NCI-H1417 treated with DMSO at 0.1 percent for 48 hours (cell line): ENCODE results near the gene AIFM3.
"Not testable (repeated sequence)": the region's sequence is repeated elsewhere in the genome, so short reads cannot be mapped to it uniquely, and the experiment has no call there.

ENCODE experiments used
- DNase-seq: peaks from one replicate; lab custom pipeline; 2025; lab: John Stamatoyannopoulos, UW

AIFM3 gene, protein sequence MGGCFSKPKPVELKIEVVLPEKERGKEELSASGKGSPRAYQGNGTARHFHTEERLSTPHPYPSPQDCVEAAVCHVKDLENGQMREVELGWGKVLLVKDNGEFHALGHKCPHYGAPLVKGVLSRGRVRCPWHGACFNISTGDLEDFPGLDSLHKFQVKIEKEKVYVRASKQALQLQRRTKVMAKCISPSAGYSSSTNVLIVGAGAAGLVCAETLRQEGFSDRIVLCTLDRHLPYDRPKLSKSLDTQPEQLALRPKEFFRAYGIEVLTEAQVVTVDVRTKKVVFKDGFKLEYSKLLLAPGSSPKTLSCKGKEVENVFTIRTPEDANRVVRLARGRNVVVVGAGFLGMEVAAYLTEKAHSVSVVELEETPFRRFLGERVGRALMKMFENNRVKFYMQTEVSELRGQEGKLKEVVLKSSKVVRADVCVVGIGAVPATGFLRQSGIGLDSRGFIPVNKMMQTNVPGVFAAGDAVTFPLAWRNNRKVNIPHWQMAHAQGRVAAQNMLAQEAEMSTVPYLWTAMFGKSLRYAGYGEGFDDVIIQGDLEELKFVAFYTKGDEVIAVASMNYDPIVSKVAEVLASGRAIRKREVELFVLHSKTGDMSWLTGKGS

DNA sequence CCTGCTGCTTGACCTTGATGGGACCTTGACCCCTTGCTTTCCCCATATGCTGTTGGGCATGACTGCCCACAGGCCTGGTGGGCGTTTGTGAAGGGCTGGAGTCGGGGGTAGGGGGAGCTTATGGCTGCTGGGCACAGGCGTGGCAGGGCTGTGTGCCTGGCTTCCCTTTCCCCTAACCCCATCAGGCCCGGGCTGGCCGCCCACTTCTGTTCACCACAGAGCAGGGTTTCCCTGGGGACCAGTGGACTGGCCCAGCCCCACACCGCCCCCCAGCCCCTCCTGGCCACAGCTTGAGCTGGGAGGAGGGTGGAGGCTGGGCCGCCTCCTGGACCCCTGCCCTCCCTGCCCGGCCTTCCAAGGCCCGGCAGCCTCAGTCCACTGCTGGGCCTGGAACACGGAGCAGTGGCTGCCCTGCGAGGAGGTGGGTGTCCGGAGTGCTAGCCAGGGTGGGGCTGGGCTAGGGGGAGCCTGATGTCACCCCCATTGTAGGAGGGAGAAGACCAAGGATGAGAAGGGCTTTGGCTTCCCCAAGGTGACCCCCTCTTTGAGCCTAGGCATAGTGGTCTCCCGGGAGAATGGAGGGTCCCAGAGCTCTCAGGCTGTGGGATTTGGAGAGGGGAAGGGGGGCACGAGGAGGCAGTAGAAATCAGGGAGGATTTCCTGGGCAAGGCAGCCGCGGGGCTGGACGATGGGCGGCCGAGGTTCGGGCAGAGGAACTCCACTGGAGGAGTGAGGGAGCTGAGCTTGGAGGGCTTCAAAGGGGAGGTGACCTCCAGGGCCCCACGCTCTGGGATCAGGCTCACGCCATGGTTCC lies at the start of gene AIFM3:
Gene AIFM3 (plus strand): TSS at position 373 of the 814 bp plus-strand sequence. CDS start 690 bp downstream, outside the sequence.
- DNase-seq = no peak

DNA sequence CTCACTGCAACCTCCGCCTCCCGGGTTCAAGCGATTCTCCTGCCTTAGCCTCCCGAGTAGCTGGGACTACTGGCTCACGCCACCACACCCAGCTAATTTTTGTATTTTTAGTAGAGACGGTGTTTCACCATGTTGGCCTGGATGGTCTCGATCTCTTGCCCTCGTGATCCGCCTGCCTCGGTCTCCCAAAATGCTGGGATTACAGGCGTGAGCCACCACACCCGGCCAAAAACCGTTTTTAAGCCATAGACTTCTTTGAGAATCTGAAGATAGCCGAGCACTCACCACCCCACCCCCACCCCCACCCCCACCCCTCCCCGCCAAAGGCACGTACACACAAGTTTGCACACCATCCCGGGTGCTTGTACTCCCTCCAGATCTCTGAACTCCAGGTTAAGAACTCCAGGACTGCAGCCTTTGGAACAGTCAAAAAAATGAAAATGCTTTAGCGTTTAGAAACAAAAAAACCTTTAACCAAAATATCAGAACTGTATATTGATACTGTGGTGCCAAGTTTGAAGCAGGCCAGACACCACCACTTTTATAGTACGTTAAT lies 48.3 kb upstream of the AIFM3 start:
- DNase-seq = no peak

DNA sequence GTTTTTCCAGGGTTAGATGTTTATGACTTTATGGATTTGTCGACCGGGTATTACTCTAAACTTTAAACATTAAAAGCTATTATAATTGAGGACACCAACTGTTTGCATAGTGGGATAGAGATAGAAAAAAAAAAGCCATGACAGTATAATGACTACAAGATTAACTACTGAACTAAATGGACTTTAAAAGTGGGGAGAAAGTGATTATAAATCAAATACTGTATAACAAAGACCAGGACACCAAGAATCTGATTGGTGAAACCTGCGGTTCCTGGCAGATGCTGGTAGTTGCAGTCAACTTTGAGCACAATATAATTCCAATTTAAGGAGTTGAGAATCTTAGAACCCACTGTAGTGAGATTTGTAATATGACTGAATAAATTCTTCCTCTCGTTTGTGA lies 47.3 kb upstream of the AIFM3 start:
- no peak for DNase-seq

DNA sequence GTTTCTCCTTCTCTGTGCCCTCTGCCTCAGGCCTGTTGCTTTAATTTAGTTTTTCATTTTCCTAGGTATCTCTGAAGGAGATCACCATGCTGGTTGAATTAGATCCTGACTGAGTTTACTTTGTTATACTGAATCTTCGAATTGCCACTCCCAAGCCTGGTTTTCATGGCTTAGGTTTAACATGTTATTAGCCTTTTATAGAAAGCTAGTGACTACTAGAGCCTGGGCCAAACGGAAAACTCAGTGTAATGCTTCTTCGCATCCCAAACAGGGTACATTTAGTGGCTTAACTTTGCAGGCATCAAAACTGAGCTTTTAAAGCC lies 46.2 kb upstream of the AIFM3 start:
- DNase-seq = no peak

DNA sequence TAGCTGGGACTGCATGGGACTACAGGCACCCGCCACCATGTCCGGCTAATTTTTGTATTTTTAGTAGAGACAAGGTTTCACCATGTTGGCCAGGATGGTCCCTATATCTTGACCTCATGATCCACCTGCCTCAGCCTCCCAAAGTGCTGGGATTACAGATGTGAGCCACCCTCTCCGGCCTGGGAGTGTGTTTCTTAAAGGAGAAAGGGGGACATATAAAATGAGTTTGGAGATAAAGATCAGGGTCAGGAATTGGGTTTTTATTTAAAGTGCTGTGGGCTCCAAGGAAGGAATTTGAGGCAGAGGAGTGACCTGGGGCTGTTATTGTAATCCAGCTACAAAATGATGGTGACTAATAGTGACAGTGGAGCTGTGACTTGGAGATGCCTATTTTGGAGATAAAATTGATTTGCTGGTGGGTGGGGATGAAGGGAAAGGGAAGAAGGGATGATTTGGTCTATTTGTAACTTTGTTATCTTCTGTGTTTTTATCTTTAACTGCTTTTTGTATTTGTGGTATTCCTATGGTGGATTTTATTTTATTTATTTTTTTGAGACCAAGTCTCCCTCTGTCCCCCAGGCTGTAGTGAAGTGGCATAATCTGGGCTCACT lies 44.8 kb upstream of the AIFM3 start:
- no peak for DNase-seq

DNA sequence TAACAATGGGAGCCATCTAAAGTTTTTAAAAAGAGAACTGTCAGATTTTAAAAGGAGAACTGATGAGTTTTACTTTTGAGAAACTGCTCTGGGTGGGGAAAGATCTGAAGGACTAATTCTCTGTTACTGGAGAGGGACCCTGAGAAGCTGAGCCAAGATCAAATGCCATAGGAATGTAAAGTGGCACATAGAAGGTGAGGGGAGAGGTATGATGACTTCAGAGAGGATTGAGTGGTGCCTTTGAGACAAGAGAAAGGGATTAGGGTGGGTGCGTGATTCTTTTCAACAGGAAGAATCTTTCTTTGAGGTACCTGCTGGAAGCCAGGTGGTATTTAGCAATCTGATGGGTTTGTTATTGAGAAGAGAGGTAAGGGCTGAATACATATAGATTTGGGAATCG lies 40.8 kb upstream of the AIFM3 start:
- DNase-seq = no peak

DNA sequence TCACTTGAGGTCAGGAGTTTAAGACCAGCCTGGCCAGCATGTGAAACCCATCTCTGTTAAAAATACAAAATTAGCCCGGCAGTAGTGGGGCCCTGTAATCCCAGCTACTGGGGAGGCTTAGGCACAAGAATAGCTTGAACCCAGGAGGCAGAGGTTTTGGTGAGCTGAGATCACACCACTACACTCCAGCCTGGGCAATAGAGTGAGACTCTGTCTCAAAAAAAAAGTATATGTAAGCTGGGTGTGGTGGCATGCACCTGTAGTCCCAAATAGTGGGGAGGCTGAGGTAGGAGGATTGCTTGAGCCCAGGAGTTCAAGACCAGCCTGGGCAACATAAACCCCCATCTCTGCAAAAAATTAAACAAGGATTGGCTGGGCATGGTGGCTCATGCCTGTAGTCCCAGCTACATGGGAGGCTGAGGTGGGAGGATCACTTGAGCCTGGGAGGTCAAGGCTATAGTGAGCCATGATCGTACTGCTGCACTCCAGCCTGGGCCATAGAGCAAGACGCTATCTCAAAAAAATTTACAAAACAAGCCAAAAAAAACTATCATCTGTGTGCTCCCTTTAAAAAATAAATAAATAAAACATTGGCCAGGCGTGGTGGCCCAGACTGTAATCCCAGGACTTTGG lies 39.0 kb upstream of the AIFM3 start:
- DNase-seq = no peak

DNA sequence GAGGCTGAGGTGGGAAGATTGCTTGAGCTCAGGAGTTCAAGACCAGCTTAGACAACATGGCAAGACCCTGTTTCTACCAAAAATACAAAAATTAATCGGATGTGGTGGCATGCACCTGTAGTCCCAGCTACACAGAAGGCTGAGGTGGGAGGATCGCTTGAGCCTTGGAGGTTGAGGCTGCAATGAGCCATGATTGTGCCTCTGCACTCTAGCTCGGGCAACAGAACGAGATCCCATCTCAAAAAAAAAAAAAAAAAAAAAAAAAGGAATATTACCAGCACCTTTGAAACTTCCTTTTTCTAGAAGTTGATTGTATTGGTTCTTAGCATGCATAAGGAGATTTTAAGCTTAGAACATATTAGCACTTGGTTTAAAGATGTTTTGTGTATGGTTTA lies 38.5 kb upstream of the AIFM3 start:
- no peak for DNase-seq

DNA sequence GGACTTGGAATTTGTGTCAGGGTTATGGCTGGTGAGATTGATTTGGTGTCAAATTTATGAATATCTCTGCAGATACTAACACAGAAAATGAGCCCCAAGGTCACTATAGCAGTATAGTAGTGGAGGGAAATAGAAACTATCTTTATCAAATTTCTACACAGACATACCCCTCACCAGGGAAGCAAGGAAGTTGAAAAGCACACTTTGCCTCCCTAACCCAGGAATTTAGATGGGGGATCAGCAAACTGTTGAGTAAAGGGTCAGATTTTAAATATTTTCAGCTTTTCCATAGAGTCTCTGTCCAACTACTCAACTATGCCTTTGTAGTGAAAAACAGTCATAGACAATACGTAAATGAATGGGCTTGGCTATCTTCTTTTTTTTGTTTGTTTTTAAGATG lies 37.1 kb upstream of the AIFM3 start:
- no peak for DNase-seq

DNA sequence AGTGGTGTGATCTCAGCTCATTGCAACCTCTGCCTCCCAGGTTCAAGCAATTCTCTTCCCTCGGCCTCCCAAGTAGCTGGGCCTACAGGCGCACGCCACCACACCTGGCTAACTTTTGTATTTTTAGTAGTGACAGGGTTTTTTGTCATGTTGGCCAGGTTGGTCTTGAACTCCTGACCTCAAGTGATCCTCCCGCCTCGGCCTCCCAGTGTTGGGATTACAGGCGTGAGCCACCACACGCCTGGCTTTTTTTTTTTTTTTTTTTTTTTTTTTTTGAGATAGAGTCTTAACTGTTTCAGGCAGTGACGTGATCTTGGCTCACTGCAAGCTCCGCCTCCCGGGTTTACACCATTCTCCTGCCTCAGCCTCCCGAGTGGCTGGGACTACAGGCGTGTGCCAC lies 36.6 kb upstream of the AIFM3 start:
- not testable (repeated sequence) for DNase-seq

DNA sequence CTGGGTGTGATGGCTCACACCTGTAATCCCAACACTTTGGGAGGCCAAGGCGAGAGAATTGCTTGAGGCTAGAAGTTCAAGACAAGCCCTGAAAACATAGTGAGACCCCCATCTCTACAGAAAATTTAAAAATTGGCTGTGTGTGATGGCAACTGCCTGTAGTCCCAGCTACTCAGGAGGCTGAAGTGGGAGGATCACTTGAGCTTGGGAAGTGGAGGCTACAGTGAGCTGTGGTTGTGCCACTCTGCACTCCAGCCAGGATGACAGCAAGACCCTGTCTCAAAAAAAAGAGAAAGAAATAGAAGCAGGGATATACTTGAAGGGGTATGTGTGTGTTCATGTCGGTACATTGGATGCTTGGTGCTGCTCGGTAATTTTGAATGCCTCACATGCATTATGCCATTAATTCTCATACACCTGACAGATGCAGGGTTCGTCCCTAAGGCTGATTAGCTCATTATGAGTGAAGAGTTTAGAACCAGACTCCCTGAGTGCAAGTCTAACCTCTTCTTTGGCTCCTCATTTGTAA lies 35.9 kb upstream of the AIFM3 start:
- no peak for DNase-seq

DNA sequence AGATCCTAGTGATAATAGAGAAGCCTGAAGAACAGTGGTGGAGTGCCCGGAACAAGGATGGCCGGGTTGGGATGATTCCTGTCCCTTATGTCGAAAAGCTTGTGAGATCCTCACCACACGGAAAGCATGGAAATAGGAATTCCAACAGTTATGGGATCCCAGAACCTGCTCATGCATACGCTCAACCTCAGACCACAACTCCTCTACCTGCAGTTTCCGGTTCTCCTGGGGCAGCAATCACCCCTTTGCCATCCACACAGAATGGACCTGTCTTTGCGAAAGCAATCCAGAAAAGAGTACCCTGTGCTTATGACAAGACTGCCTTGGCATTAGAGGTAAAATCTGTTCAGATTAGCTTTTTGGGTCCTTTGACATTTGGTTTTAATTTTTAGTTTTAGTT lies 33.1 kb upstream of the AIFM3 start:
- DNase-seq = no peak

DNA sequence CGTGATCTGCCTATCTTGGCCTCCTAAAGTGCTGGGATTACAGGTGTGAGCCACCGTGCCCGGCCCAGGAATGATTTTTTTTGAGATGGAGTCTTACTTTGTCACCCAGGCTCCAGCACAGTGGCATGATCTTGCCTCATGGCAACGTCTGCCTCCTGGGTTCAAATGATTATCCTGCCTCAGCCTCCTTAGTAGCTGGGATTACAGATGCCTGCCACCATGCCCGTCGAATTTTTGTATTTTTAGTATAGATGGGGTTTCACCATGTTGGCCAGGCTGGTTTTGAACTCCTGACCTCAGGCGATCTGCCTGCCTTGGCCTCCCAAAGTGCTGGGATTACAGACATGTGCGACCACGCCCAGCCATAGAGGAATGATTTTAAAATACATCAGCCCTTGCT lies 32.0 kb upstream of the AIFM3 start:
- DNase-seq = not testable (repeated sequence)

DNA sequence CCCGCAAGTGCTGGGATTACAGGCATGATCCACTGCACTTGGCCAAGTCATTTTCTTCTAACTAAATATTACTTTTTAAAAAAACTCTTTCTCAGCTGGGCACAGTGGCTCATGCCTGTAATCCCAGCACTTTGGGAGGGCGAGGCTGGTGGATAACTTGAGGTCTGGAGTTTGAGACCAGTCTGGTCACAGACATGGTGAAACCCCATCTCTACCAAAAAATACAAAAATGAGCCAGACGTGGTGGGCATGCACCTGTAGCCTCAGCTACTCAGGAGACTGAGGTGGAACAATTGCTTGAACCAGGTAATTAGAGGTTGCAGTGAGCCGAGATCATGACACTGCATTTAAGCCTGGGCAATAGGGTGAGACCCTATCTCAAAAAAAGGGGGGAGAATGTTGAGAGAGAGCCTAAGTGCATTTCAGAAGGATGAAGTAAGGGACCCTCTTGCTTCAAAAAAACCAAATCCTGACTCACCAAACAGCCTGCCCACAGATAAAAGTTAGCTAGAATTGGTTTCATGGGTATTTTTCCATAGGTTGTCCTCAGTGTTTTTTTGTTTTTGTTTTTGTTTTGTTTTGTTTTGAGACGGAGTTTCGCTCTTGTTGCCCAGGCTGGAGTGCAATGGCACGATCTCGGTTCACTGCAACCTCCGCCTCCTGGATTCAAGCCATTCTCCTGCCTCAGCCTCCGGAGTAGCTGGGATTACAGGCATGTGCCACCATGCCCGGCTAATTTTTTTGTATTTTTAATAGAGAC lies 31.1 kb upstream of the AIFM3 start:
- DNase-seq = not testable (repeated sequence)

DNA sequence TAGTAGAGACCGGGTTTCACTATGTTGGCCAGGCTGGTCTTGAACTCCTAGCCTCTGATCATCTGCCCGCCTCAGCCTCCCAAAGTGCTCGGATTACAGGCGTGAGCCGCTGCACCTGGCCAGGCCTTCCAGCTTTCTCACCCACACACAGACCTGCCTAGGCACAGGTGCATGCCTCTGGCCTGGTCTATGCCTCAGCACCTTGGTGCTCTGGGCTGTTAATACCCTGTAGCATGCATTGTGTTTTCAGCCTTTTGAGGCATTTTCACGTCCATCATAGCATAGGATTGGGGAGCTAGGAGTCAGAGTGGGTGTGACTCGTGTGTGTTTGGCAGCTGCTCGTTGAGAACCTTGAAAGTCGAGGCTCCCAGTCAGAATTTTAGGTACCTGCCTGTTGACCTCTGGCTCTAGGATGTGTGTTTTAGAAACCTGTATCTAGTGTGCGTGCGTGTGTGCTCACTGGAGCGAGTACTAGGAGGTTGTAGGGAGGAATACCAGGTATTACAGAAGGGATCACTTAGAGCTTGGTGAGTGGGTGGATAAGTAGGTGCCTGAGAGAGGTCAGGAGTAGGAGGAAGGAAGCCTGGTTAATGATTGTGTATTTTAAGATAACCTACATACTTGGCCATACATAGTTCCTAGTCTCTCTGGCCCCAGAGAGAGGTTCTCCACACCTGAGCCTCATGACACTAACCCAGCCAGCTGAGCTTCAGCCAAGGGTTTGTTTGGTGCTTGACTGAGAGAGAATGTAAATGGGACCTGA lies 29.8 kb upstream of the AIFM3 start:
- no peak for DNase-seq

DNA sequence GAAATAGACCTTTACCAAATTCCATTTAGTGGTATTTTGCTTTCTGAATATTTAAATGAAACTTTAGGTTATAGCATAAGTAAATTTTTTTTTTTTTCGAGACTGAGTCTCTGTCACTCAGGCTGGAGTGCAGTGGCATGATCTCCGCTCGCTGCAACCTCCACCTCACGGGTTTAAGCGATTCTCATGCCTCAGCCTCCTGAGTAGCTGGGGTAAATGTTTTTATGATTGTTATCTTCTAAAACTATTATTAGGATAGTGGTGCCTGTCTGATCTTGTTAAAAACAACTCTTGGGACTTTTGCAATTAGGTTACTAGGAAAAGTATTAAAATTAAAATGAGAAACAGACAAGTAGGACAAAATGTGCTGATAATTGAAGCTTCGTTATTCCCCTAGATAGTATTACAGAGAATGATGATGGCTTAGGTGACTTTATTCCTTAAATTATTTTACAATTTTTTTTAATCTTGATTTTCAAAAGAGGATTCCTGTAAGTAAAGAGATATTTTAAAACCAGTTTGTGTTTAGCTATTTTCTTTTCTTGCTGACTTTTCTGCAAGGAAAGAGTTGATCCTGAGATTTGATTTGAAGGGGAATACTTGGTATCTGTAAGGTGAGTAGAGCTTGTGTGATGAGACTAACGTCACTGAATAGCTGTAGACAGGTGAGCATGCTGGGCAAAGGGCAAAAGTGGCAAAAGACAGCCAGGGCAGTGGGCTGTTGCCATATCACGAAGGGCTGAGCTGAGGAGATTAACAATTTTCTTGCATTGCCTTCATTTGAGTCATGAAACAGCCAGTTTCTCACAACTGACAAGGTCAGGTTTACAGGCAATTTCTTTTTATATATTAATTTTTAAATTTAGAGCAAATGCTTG lies 29.0 kb upstream of the AIFM3 start:
- no peak for DNase-seq

DNA sequence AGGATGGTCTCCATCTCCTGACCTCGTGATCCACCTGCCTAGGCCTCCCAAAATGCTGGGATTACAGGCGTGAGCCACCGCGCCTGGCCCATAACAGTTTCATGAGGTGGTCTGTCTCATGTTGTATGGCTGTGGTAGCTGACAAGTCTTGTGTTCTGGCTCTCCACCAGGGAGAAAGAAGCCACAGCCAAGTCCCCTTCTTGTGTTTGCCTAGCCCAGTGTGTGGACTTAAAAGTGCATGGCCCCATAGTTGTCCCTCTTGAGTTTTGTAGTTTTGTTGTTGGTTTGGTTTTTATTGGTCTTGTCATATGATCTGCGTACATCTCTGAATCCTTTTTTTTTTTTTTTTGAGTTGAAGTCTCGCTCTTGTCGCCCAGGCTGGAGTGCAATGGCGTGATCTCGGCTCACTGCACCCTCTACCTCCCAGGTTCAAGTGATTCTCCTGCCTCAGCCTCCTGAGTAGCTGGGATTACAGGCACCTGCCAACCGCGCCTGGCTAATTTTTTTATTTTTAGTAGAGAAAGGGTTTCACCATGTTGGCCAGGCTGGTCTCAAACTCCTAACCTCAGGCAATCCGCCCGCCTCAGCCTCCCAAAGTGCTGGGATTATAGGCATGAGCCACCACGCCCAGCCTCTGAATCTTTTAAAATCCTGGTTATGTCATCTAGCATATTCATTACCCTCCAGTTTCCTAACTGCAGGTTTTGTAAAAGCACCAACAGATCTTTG lies 27.4 kb upstream of the AIFM3 start:
- DNase-seq = not testable (repeated sequence)

DNA sequence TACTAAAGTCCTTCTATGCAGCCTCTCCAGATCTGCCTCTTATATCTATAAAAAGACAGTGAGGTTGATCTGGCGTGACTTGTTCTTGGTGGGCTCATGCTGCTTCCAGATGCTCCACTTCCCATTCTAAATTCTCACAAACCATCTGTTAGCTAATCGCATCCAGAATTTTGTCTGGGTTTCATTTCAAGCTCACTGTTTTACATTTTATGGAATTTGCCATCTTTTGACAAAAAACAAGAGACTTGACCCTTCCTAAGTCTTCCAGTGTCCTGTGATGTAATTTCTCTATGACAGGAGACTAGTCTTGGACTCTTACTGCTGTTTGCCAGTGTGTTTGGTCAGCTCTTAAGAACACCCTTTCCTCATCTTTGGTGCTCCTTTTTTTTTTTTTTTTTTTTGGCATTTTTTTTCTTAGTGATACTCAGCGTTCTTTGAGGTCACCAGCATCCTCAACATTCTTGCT lies 26.8 kb upstream of the AIFM3 start:
- no peak for DNase-seq
